GM21717 (cell line): Measurements from ENCODE around the gene MSH2.
A peak's percentile ranks its signal among the peaks of the same experiment; 100 is the strongest.

Experiments used
- ATAC-seq: cut with Tn5 transposase; IDR thresholded peaks from one replicate; pipeline ENCODE4 v1.9.1; 2021; ENCODE audit warnings: mild to moderate bottlenecking, moderate library complexity; ENCODE audit not compliant: unreplicated experiment

MSH2 gene

DNA sequence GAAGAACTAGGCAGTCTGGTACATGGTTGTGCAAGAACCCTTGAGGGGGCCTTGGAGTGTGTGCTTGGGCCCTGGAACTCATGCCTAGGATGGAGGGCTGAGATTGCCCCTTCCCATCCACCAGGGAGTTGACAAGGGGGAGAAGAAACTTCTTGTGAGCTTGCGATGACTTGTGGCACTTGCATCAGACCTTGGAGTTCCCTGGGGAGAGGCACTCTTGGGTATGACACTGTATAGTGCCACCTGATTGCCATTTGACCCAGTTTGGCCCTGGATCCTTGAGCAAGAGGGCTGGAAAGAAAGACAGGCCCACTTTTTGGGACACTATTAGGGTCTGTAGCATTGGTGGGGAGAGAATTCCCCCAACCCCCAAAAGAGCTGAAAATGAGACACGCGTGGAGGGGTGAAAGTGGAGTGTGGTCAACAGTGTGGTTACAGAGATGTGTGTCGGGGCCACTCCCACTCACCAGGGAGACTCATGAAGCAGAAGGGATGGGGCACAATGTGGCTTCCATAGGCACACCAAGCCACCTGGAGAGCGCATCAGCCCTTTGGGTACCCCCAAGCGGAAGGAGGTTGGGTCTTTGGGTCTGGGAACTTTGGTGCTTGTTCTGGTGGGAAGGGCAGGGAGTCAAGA, 101.3 kb downstream of the MSH2 start:
- ATAC-seq, result no peak

DNA sequence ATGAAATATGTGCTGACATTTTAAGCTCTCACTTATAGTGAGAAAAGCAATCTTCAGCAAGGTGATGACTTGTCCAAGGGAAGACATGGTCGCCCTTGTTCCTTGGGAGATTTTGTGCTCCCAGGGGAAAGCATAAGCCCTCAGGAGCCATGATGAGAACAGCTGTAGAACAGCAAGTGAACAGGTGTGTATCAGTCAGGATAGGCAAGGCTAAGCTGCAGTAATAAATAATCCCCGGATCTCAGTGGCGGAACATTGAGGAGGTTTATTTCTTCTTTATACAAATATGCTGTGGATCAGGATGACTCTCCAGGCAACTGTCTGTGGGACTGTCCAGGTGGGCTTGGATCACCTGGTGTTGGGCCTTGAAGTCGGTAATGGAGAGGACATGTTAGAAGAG, 103.1 kb downstream of the MSH2 start:
- no peak for ATAC-seq

DNA sequence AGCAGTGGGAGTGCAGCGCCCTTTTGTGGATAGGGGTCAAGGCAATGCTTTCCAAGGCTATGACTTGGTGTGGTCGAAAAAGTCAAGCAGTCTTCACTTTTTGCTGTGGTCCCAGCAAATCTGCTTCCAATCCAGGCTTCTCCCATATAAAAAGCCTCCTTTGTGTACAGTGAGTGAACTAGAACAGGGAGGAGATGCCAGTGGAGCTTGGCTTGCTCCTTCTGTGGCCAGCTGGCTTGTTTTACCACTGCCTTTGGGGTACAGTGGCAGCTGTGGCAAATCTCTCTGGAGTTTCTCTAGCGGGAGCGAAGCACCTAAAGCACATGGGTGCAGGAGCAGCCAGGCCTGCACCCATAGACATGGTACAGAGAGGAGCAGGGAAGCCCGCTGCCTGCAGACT, 103.5 kb downstream of the MSH2 start:
- ATAC-seq, result no peak

DNA sequence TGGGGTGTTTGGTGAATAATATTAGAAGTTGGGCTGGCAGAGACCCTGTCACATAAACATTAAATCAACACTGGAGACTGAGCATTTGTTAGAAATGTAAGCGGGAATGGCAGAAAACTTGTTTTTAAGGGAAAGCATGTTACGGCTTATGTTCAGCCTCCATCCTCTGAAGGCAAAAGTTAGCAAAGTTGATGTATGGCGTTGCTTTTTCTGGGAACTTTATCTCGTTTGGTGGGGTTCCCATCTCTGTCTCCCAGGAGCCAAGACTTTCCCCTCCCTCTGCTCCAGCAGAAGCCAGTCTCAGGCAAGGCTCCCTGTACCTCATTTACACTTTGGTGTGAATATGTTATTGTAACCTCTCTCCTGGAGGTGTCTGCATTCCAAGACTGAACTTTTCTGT, 105.1 kb downstream of the MSH2 start:
- ATAC-seq, result no peak

DNA sequence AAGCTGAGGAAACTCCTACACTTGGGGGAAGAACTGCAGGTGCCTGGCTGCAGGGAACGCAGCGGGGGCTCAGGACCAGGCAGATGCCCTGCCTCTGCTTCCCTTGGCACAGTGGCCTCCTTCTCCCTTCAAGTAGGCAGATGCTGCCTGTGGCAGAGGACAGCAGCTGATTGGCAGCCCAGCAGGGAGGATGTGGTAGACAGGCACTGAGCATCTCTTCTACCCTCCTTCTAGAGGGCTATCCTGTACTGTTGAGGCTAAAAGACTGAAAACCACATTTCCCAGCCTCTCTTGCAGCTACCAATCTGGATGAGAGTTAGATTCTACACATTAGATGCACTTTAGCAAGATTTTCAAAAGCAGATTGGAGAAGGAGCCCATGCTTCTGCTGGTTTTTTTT, 105.7 kb downstream of the MSH2 start:
- no peak for ATAC-seq

DNA sequence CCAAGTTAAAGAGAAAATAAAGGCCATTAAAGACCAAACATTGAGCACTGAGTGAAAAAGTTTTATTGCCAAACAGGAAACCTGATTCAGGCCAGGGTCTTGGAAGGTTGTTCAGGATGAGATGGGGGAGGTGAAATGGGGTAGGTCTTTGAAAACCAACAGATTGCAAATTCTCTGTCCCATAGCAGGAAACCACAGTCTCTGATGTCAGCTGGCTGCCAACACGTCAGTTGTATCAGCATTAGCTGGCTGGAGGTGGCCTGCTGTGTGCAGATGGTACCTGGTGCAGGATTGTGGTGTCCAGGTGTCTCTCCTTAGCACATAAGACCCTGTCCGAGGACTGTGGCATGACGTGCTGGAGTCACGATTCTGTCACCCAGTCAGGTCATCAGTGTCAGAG, 106.3 kb downstream of the MSH2 start:
- no peak for ATAC-seq

DNA sequence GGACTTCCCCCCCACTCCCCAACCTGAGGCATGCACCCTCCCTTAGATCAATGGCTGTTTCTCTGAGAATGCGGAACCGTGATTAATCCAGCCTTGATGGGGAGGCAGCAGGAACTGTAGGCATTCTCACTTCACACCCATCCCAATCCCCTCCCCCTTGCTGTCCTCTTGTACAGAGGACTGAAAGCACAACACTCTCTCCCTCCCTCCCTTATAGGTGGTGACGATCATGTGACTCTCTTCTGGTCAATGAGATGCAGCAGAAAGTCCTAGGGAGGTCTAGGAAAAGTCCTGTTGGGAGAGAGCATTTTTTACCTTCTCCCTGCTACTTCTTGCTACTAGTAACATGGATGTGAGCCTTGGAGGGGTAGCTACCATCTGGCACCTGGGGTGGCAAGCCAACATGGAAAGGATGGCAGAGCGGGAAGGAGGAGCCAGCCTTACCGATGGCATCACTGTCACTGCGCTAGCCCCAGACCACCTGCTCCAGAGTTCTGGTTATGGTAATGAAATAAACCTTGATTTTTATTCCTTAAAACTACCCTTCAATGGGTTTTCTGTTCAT, 106.9 kb downstream of the MSH2 start:
- no peak for ATAC-seq

DNA sequence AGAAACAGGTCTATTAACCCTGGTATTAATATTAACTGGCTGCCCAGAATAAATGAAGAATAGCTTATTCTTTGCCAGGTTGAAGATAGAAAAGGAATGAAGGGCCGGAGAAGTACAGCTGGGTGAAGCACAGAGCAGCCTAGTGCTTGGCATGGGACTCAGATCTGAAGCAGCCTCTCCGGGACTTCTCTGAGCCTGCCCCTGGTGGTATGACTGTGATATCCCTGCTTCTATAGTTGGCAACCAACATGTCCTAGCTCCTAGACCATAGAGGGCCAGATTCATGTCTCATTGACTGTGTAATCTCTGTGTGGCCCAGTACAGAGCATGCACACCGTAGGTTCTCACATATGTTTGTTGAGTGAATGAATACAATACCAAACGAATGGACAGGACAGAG, 107.8 kb downstream of the MSH2 start:
- no peak for ATAC-seq

DNA sequence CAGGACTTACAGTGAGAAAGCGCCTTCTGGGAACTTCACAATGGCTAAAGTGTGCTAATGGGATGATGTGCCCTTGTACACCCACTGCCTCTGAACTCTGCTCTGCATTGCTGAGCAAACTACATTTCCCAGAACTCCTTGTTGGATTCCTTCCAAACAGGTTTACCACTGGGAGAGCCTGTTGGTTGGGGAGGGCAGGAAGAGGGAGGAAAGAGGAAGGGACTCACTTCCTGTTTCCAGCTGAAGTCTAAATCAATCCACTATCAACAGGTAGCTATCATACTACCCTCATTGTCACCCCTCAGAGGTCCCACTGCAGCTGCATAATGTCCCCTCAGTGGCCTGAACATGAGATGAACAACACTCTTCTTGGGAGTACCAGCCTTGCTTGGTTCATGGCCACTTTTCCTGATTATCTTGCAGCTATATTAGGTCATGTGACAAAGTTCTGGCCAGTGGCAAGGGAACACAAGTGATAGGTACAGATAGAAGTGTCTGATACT, 109.7 kb downstream of the MSH2 start:
- no peak for ATAC-seq

DNA sequence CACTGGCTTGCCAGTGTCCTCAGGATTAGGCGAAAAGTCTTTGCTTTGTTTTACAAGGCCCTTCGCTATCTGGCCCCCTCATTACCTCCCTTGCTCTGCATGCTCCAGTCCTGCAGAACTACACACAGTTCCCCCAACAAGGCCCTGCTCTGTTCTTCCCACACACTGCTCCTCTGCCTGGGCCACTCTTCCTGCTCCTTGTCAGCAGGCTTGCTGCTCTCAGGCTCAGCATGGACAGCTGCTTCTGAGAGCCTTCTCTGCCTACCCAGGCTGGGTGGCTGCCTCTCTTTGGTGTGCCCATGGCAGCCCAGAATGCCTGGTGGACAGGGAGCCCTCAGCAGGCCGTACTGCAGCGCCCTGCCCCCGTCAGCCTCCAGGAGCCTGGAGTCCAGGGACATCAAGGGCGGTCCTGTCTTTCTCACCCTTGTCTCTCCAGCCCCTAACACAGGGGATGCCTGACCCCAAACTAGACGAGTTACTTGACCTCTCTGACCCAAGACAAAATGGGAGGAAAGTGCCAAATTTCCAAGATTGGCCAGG, 111.1 kb downstream of the MSH2 start:
- ATAC-seq, result no peak

DNA sequence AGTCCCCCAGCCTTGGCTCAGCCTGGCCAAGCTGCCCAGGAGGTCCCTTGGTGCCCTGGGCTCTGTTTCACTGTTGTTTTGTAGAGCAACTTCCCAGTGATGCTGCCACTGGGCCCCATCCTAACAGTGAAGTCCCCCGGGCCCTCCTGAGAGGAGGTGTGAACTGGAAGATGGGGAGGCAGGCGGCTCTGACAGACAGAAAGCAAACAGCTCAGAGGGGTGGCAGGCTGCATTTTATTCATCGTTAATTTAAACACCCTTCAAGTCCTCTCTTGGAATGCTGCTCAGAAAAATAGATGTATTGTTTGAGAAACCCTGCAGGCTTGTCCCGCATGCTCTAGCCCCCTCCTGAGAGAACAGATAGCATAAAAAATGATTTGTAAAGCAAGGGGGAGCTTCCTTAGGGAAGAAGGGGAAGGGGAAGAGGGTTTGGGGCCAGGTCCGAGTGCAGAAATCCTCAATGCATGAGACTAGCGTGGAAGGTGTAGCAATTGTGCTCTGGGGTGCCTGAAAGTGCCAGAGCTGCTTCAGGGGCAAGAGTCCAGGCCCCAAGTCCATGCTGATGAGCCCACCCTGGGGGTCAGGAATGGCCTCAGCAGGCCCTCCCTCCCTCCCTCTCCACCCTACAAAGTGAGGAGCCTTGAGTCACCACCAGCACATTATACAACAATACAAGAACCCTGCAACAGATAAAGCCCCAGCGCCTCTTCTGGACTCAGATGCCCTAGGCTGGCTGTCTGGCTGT, 113.6 kb downstream of the MSH2 start:
- no peak for ATAC-seq

DNA sequence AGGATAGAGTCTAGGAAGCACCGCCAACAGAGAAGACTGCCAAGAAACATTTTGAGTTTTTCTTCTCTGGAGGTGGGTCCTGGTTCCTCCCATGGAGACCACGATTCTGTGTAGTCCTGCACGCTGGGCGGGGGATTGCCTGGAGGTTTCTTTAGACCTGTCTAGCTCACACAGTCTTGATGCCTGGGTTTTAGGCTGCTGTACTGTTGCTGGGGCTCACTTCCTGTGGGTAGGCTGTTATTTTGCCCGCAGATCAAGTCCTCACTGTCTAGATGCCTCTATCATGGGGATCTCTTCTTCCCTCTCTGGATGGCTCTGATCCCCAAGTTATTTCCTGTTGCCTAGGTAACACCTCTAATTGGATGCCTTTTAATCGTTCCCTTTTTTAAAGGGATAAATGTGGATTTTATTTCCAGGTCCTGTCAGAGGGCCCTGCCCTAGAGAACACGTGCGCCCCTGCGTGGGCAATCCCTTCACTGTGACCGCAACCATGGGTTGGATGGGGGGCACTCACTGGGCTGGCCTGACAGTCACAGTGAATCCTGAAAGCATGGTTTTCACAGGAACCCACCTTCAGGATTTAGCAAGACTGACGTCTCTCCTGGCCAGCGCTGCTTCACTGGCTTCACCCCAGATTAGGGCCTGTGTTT, 115.7 kb downstream of the MSH2 start:
- ATAC-seq, result no peak

DNA sequence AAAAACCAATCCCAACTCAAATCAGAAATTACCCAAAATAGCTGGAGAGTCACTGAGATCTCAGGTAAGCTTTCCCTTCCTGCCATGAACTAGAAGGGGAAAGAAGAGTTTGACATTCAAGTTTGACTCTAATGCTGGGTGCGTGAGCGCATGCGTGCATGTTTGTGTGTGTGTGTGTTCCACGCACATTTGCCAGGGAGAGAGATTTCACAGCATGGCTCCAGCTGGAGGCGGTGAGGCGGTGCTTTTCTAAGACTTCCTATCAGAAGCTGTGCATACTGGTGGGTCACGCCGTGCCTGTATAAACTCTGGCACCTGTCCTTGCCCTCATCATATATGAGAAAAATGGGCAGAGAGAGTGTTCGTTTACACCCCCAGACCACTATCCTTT, 116.2 kb downstream of the MSH2 start:
- ATAC-seq, result no peak

DNA sequence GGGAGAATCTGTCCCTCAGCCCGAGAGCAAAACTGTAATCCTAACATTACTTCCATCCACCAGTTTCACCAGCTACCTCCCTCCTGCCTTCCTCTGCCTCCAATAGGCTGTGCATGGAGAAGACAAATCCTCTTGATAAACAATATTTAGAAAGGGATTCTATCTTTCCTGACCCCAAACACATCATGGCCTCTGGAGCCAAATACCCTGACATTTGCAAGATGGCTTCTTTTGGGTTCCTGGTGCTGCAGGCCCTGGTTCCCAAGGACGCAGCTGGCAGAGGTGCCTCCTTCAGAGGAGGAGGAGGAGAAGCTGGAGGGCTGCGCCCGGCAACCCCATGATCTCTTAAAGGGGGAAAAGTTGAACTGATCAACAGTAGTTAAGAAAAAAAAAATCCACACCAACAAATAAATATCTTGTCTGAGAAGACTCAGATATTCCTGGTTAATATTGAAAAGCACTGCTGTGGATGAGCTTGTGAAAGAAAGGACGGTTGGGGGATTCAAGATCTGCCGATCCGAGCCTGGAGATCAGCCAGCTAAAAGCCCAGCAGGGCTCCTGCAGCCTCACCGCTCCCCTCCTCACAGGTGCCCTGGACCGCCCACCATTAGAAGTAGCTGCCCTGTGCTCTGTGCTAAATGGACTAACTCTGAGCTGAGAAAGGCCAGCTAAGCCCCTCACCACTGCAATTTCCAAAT, 116.8 kb downstream of the MSH2 start:
- ATAC-seq, result no peak

DNA sequence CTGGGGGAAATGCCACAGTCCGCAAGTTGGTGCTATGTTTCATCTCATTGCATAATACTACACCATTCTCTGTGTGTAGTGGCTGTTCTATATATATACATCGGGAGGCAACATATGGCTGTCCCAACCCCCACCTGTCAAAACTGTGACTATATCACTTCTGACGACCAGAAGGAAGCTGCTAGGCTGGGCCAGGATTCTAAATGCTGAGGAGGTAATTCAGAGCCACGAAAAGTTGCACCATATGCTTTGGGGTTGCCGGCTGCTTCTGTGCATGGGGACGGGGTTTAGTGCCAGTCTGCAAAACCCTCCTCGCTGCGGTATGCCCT, 117.3 kb downstream of the MSH2 start:
- no peak for ATAC-seq

DNA sequence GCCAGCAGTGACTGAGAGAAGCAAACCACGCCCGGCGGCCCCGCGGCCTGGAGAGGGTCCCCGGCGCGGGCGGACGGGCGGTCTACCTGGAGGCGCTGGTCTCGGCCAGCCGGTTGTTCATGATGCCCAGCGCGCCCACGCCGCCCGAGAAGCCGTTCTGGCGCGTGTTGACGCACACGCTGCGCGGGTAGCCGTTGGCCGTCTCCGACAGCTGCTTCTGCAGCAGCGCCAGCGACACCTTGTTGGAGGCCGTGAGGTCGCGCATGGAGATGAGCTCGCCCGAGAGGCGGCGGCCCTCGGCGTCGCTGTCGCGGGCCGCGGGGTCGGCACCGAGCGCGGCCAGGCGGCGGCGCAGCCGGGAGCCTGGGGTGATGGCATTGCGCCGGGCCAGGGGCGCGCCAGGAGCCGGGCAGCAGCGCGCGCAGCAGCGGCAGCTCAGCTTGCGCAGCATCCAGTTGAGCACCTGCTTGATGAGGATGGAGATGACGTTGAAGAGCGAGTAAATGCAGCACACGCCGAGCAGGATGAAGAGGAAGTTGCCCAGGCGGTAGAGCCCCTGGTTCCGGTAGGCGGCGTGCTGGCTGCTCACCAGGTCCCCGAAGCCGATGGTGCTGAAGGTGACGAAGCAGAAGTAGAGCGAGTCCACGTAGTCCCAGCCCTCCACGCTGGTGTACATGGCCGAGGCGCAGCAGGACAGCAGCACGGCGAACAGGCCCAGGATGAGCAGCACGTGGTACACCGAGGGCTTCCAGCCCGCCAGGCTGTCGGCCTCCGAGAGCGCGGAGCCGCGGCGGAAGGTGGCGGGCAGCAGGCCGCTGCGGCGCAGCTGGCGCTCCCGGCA, 118.1 kb downstream of the MSH2 start:
- ATAC-seq, result peak; percentile 83

DNA sequence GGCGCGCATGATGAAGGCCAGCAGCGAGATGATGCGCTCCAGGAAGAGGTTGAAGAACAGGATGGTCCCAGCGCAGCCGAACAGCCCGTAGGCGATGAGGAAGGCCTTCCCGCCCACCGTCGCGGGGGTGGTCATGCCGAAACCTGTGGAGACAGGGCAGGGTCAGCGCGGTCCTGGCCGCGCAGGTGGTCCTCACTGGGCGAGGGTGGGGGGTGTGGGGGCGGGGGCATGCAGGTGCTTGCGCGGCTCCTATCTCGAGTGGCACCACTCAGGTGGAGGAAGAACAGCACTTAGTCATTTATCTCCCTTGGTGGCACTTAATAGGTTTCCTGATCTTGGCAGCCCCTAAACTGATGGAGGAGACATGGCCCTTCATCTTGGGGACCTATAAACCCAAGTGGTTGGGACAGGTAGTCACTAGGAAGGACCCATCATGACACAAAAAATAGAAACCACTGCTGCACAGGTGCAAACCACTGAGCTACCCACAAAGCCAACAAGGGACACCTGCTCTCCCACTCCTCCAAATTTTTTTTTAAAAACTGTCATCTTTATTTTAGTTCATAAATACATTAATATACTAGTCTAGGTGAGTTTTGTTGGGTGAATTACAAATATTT, 118.8 kb downstream of the MSH2 start:
- no peak for ATAC-seq

DNA sequence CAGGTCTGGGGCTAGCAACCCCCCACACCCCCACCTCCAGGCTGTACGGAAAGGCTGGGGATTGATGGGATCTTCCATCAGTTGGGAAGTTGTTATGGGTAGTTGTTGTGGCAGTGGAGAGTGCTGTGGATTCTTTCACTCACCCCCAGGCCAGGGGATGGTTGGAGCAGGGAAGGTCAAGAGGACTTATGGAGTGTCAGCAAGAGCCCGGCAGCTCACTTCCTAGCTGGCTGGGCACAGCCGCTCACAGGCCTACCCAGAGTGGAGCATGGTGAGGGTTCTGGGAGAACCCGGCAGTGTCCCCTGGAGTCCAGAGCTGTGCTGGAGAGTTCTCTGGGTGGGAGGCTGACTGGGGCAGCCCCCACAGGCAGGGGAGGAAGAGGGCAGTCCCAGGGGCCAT, 122.2 kb downstream of the MSH2 start:
- no peak for ATAC-seq

DNA sequence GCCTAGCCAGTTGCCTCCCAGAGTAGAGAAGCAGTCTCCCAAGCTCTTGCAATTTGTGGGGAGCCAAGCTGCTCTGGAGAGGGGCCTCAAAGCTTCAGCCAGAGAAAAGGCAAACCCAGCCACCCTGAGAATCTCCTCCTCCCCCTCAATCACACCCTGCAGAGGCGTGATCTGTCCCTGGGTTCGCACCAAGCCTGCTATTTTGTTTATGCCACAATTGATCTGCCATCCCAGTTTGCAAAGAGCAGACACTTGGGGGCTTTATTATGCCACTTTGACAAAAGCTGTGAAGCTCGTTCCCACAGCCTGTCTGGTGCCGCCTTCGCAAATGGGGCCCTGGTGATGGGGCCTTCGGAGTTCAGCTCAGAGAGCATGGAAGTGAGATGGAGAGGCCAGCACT, 125.5 kb downstream of the MSH2 start:
- ATAC-seq, result no peak

DNA sequence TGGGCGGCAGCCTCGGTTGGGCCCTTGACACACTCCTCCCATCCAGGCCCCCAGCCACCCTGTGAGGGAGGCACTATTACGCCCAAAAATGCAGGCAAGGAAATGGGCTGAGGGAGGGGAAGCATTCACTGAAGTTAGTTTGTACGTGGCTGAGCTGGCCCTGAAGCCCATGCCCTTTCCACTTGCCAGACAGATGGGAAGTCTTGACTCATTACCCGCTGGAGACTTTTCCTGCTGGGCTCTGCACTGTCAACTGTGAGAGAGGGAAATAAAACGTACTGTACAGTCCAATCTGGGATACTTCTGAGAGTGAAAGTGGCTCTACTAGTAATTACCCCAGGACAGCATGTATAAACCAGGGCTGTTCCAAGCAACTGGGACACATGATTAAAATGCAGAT, 125.9 kb downstream of the MSH2 start:
- no peak for ATAC-seq
